Fibroblast of mammary gland (primary cell): ENCODE results near the gene SEC11A.

Experiments
- DNase-seq: peaks from one replicate; pipeline ENCODE4 v3.0.0-alpha.2; 2010; ENCODE audit warnings: low read depth
- H3K4me3 ChIP-seq: 2 replicates; pipeline ENCODE4 v1.5.1; 2011; ENCODE audit warnings: low read depth, mild to moderate bottlenecking, low read length, moderate library complexity; ENCODE audit not compliant: control insufficient read depth
- TF ChIP-seq, protein P1 (sequence below): conservative IDR thresholded peaks from 2 replicates; pipeline ENCODE4 v1.5.1; 2011; ENCODE audit warnings: low read depth, low read length, inconsistent platforms; ENCODE audit not compliant: control insufficient read depth, insufficient read depth

The SEC11A gene

DNA sequence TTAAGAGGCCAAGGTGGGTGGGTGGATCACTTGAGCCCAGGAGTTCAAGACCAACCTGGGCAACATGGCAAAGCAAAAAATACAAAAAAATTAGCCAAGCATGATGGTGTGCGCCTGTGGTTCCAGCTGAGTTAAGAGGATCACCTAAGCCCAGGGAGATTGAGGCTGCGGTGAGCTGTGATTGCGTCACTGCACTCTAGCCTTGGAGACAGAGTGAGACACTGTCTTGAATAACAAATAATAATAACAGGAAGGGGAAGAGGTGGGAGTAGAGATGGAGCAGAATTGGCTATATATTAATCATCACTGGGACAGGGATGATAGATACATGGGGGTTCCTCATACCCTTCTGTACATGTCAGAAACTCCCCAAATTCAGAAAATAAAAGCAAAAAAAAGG, 34.1 kb downstream of the SEC11A start:
- TF ChIP-seq, protein P1, sequence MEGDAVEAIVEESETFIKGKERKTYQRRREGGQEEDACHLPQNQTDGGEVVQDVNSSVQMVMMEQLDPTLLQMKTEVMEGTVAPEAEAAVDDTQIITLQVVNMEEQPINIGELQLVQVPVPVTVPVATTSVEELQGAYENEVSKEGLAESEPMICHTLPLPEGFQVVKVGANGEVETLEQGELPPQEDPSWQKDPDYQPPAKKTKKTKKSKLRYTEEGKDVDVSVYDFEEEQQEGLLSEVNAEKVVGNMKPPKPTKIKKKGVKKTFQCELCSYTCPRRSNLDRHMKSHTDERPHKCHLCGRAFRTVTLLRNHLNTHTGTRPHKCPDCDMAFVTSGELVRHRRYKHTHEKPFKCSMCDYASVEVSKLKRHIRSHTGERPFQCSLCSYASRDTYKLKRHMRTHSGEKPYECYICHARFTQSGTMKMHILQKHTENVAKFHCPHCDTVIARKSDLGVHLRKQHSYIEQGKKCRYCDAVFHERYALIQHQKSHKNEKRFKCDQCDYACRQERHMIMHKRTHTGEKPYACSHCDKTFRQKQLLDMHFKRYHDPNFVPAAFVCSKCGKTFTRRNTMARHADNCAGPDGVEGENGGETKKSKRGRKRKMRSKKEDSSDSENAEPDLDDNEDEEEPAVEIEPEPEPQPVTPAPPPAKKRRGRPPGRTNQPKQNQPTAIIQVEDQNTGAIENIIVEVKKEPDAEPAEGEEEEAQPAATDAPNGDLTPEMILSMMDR: no peak
- DNase-seq: peak; percentile 78
- no peak overlapping the region for H3K4me3 ChIP-seq

DNA sequence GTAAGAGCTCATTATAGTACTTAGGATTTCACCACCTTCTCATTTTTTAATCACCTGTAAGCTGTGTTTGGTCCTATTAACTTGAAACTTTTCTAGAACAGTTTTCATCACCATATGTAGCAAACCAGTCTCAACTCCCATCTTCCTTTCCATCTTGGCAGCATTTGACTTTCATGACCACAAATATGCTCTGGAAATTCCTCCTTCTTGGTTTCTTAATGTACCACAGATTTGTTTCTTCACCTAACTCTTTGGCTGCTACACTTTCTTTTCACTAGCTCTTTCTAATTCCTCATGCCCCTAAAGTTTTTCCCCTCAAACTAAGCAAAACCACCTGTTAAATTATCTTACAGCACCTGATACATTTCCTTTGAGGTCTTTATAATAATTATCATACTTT, 44.7 kb downstream of the SEC11A start:
- DNase-seq: peak; percentile 86
- H3K4me3 ChIP-seq: no peak overlapping the region
- TF ChIP-seq, protein P1: no peak

DNA sequence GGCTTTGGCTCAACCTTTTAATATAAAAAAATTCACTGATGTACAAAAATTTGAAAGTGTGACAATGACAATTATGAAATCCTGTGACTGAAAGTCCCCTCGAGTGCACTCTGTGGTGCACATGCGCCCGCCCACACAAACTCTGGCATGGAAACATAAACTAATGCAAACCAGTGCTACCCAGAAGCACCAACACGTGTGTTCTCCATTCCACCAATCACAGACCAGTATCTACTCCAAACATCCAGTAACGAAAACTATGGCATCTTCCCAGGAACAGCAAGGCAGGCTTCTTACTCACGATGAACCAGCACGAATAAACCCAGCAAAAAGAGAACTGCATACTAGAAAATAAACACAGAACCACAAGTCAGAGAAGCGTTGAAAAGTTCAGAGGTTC, 46.2 kb downstream of the SEC11A start:
- TF ChIP-seq, protein P1: no peak
- DNase-seq: peak; percentile 97
- no peak overlapping the region for H3K4me3 ChIP-seq

DNA sequence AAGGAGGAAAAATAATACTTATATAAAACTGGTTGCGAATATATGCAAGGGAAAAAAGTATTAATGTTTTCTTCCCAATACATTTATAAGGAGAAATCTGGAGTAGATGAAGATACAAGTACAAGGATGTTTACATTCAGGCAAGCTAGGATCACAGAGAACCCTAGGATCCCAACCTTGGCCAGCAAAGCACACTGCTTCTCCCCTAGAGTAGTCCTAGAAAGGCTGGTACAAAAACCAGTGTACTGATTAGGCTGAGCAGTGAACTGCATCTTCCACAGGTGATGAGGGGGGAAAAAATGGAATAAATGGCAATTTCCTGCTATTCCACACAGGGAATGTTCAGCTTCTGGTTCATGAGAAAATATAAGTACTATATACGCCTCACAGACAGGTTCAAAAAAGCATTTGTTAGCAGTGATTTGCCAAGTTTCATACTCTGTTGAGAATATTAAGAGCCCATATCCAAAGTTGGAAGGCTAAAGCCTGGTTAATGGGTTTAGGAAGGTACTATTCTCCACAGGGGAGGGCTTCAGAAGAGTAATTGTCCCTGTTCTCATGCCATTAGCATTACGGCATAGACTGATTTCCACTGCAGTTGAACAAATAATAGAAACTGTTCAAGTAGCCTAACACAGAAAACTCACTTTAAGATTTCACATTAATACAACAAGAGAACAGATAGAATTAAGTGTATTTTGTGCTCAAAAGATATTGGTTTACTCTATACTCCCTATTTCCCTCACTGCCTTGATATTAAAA, 47.5 kb downstream of the SEC11A start:
- H3K4me3 ChIP-seq: no peak overlapping the region
- TF ChIP-seq, protein P1: no peak
- no peak for DNase-seq

DNA sequence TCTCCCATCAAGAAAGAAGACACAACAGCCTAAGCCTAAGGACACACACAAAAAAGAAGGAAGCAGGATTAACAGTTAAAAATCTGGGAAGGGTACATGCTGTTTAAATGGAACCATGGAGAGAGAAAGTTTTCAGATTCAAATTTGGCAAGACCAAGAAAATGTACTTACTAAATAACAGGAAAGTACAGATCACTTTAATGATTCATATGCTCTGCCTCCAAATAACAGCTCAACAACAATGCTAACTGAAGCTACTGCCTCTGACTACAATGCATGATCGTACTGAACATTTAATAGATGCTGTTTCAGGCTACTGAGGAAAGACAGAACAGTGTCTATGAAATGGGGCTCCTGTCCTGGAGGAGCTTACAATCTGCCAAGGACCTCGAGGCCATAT, 49.6 kb downstream of the SEC11A start:
- DNase-seq: peak; percentile 49
- H3K4me3 ChIP-seq: no peak overlapping the region
- TF ChIP-seq, protein P1: no peak

DNA sequence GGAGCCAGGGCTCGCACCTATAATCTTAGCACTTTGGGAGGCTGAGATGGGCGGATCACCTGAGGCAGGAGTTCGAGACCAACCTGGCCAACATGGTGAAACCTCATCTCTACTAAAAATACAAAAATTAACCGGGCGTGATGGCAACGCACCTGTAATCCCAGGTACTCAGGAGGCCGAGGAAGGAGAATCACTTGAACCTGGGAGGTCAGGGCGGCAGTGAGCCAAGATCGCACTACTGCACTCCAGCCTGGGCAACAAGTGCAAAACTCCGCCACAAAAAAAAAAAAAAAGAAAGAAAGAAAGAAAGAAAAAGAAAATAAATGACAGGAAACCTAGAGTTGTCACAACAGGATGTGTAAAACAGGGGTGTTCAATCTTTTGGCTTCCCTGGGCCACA, 54.9 kb downstream of the SEC11A start:
- TF ChIP-seq, protein P1: no peak
- no peak overlapping the region for H3K4me3 ChIP-seq
- DNase-seq: no peak
